SIG-M5 treated with dmso at 0.1 percent for 504 hours (cell line): ENCODE measurements around the gene DOC2B.
"Not testable (repeated sequence)": the region's sequence is repeated elsewhere in the genome, so short reads cannot be mapped to it uniquely, and the experiment has no call there.

Experiments used
- DNase-seq: peaks from one replicate; lab custom pipeline; 2025; ENCODE audit not compliant: unreplicated experiment; lab: John Stamatoyannopoulos, UW

The DOC2B gene

GRCh38 chr17:193426-193810 is 12.0 kb upstream of the DOC2B start:
- no peak for DNase-seq

GRCh38 chr17:192666-193425 is 11.4 kb upstream of the DOC2B start:
- DNase-seq: no peak

- DNase-seq: no peak
These were observed 8.0 kb upstream of the DOC2B start for GRCh38 chr17:189444-189843.

GRCh38 chr17:187130-187529 is 5.7 kb upstream of the DOC2B start:
- no peak for DNase-seq

GRCh38 chr17:185445-186138 is 4.1 kb upstream of the DOC2B start:
- no peak for DNase-seq

- no peak for DNase-seq
These were observed 1.6 kb upstream of the DOC2B start for GRCh38 chr17:183021-183420.

GRCh38 chr17:182050-182751 is 751 bp upstream of the DOC2B start:
- DNase-seq: no peak

- no peak for DNase-seq
These were observed 837 bp downstream of the DOC2B start for GRCh38 chr17:180381-181244.

GRCh38 chr17:179781-180380 is 1.6 kb downstream of the DOC2B start:
- DNase-seq: no peak

GRCh38 chr17:179066-179432 is 2.4 kb downstream of the DOC2B start:
- no peak for DNase-seq

- DNase-seq: no peak
These were observed 3.0 kb downstream of the DOC2B start for GRCh38 chr17:178292-179065.

- no peak for DNase-seq
These were observed 3.7 kb downstream of the DOC2B start for GRCh38 chr17:177762-178161.

- DNase-seq: no peak
These were observed 4.3 kb downstream of the DOC2B start for GRCh38 chr17:177155-177554.

- DNase-seq: no peak
These were observed 8.1 kb downstream of the DOC2B start for GRCh38 chr17:173166-173911.

GRCh38 chr17:172401-172800 is 9.0 kb downstream of the DOC2B start:
- no peak for DNase-seq

GRCh38 chr17:171871-172270 is 9.6 kb downstream of the DOC2B start:
- DNase-seq: no peak

GRCh38 chr17:170130-170670 is 11.2 kb downstream of the DOC2B start:
- DNase-seq: no peak

- DNase-seq: not testable (repeated sequence)
These were observed 12.8 kb downstream of the DOC2B start for GRCh38 chr17:168614-169013.

GRCh38 chr17:165939-166338 is 15.5 kb downstream of the DOC2B start:
- no peak for DNase-seq
